Tibial artery (tissue), 4 donors: ENCODE measurements around the gene PRSS56.

Source experiments
- DNase-seq, 2 donors: peaks; one replicate each; pipeline ENCODE4 v3.0.0-alpha.2; 2019
- H3K27ac ChIP-seq, 2 donors: fragments of 200-600 bp; sonication (generic) in 1 of 2; 1 replicate in 1 of 2; 2 replicates in 1 of 2; pipeline ENCODE4 v1.5.1; 2018 to 2019; ENCODE audit warnings: mild to moderate bottlenecking in 1 of 2
- H3K27me3 ChIP-seq, 2 donors: fragments of 200-600 bp; sonication (generic) in 1 of 2; one replicate each; pipeline versions ENCODE4 v1.5.1 to v1.6.0; 2016 to 2019
- H3K36me3 ChIP-seq, 3 donors: fragments of 200-600 bp; sonication (generic) in 2 of 3; one replicate each; pipeline ENCODE4 v1.5.1; 2016 to 2019; ENCODE audit warnings: mild to moderate bottlenecking in 2 of 3
- H3K4me1 ChIP-seq, 4 donors: fragments of 200-600 bp; sonication (generic) in 2 of 4; 1 replicate in 3 of 4; 2 replicates in 1 of 4; pipeline ENCODE4 v1.5.1; 2016 to 2019
- H3K4me3 ChIP-seq, 2 donors: fragments of 200-600 bp; sonication (generic) in 1 of 2; 1 replicate in 1 of 2; 2 replicates in 1 of 2; pipeline ENCODE4 v1.5.1; 2018 to 2019; ENCODE audit warnings: mild to moderate bottlenecking in 2 of 2
- H3K9me3 ChIP-seq, 3 donors: fragments of 200-600 bp; sonication (generic) in 1 of 3; one replicate each; pipeline ENCODE4 v1.5.1; 2016 to 2019
- intact Hi-C: fragments of 100-400 bp; cut with DNase I; formaldehyde crosslinking; loops from one replicate; pipeline ENCODE4 v1.15.0; 2023; ENCODE audit warnings: low total_unique reads
- TF ChIP-seq, protein P1 (sequence below), 2 experiments: fragments of 200-600 bp in 1 of 2; fragments of 450-650 bp in 1 of 2; IDR thresholded peaks; one replicate each; pipeline ENCODE4 v1.5.1; 2017 to 2019; ENCODE audit warnings: antibody characterized with exemption in 2 of 2, mild to moderate bottlenecking in 1 of 2, moderate library complexity in 1 of 2

The PRSS56 gene

DNA sequence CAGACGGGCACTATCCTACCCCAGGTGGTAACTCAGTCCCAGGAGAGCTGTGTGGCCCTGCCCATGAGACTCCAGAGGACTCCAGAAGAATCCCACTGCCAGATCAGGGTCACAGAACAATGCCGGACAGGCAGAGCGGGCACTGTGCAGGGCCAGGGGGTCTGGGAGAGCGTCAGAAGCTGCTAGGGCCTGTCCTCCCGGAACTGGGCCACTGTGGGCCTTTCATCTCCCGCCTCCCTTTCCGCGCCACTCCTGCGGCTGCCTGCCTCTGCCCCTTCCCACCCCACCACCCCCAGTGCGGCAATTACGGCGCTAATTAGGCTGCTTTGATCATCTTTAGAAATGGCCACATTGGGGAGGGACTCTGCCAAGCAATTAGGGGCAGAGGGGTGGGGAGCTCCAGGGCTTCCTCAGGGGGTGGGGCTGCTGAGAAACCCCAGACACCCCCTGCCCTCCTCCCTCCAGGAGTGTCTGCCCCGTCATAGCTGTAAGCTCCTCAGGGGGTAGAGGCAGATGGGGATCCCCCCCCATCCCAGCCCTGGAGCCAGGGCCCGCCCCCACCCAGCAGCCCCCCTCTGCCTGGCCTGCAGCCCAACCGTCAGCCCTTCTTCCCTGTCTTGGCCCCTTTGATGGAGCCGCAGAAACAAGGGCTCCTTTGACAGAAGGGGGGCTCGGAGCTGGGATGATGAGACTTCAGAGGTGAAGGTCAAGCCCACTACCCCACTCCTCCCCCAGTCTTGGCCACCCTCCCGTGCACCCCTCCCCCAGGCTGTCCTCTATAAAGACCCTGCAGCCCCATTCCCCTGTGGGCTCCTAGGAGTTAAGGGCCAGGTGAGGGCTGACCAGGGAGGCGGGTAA lies at the start of gene PRSS56:
PRSS56 (plus strand) TSS at position 808 of the 858 bp plus-strand sequence. CDS start 211 bp downstream, outside the sequence.
- Histone ChIP-seq H3K27ac (no peak within 1 kb of the TSS), H3K4me3 (no peak within 1 kb of the TSS), H3K27me3 (peaks cover 4 to 73% of the 10 kb centered on the region in 2 donors), H3K4me1 (peaks cover 0 to 29% (median 24%) of the 10 kb centered on the region in 4 donors), H3K9me3 (no peaks in the 10 kb centered on the region), H3K36me3 (no peaks in the 10 kb centered on the region)
- intact Hi-C loops = no loop called here
- DNase-seq = no peak
- TF ChIP-seq, protein P1, sequence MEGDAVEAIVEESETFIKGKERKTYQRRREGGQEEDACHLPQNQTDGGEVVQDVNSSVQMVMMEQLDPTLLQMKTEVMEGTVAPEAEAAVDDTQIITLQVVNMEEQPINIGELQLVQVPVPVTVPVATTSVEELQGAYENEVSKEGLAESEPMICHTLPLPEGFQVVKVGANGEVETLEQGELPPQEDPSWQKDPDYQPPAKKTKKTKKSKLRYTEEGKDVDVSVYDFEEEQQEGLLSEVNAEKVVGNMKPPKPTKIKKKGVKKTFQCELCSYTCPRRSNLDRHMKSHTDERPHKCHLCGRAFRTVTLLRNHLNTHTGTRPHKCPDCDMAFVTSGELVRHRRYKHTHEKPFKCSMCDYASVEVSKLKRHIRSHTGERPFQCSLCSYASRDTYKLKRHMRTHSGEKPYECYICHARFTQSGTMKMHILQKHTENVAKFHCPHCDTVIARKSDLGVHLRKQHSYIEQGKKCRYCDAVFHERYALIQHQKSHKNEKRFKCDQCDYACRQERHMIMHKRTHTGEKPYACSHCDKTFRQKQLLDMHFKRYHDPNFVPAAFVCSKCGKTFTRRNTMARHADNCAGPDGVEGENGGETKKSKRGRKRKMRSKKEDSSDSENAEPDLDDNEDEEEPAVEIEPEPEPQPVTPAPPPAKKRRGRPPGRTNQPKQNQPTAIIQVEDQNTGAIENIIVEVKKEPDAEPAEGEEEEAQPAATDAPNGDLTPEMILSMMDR (IDR thresholded peaks at IDR 0.05) = no peak

- peaks cover 0 to 42% of the 10 kb centered on the region in 2 donors for H3K27me3 ChIP-seq
- no peaks in the 10 kb centered on the region for H3K4me1 ChIP-seq
- DNase-seq = no peak
- H3K9me3 ChIP-seq = peaks cover 0 to 7% (median 5%) of the 10 kb centered on the region in 3 donors
- TF ChIP-seq, protein P1 (IDR thresholded peaks at IDR 0.05) = no peak
- intact Hi-C loops = no loop called here
- H3K4me3 ChIP-seq = no peak overlapping the region
- H3K27ac ChIP-seq = no peak overlapping the region
- no peaks in the 10 kb centered on the region for H3K36me3 ChIP-seq
These were observed 46.7 kb upstream of the PRSS56 start for GRCh38 chr2:232473467-232473890.

DNA sequence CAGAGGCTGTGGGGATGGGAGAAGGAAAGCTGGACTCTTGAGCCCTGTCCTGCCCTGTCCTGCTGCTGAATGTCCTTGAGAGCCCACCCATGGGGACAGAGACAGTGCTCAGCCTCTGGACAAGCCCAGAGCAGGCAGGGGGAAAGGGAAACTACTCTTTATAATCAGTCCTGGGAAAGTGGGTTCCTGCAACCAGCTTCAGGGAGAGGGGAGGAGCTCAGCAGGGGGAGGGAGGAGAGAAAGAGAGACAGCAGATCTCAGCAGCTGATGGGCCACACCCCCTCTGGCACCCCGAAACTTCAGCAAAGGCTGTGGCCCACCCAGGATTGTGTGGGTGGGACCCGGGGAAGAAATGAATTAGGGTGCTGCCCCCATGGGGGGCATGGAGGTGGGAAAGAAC lies 44.1 kb upstream of the PRSS56 start:
- H3K4me3 ChIP-seq = no peak overlapping the region
- TF ChIP-seq, protein P1 (IDR thresholded peaks at IDR 0.05) = no peak
- peaks cover 0 to 7% (median 5%) of the 10 kb centered on the region in 3 donors for H3K9me3 ChIP-seq
- no peaks in the 10 kb centered on the region for H3K4me1 ChIP-seq
- DNase-seq = peak in 1 of 2 donors; percentile 28
- intact Hi-C loops = no loop called here
- H3K27me3 ChIP-seq = peaks cover 0 to 54% of the 10 kb centered on the region in 2 donors
- H3K36me3 ChIP-seq = no peaks in the 10 kb centered on the region
- H3K27ac ChIP-seq = no peak overlapping the region

GRCh38 chr2:232476791-232477190 lies 43.4 kb upstream of the PRSS56 start:
- no peaks in the 10 kb centered on the region for H3K36me3 ChIP-seq
- H3K4me1 ChIP-seq = no peaks in the 10 kb centered on the region
- DNase-seq = peak in 1 of 2 donors; percentile 38
- no peak overlapping the region for H3K27ac ChIP-seq
- TF ChIP-seq, protein P1 (IDR thresholded peaks at IDR 0.05) = no peak
- intact Hi-C loops = no loop called here
- peaks cover 0 to 7% (median 5%) of the 10 kb centered on the region in 3 donors for H3K9me3 ChIP-seq
- H3K4me3 ChIP-seq = no peak overlapping the region
- H3K27me3 ChIP-seq = peaks cover 0 to 62% of the 10 kb centered on the region in 2 donors

DNA sequence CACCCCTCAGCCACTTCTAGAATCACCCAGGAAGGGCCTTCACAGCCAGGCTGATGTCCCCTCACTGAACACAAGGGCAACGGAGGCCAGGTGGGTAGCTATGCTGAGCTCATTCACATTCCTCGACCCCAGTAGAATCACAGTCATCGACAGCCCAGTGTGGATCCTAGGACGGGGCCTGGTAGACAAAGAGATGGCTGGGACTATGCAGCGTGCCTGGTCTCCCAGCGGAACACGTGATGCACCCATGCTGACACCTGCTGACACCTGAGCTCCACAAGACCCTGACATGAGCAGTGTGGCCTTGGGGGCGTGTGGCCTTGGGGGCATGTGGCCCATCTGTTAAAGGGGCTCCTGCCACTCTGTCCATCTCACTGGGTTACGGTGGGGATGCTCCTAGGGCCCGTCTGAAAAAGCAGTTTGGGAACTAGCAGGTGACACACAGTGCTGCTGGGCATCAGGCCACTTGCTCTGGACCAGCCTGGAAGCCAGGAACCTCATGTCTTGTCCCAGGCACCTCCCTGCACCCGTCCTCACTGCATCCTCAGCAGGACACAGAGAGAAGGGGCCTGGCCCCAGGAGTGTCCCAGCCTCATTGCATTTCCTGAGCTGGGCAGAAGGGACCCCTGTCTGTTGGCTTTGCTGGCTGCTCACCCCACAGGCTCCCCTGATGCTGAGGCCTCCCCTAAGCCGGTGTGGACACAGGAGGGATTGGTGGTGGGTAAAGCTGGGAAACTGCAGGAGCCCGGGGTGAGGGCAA lies 42.3 kb upstream of the PRSS56 start:
- peaks cover 0 to 1% (median 0%) of the 10 kb centered on the region in 3 donors for H3K9me3 ChIP-seq
- no peaks in the 10 kb centered on the region for H3K36me3 ChIP-seq
- TF ChIP-seq, protein P1 (IDR thresholded peaks at IDR 0.05) = no peak
- H3K27me3 ChIP-seq = peaks cover 0 to 70% of the 10 kb centered on the region in 2 donors
- intact Hi-C loops = no loop called here
- no peak overlapping the region for H3K27ac ChIP-seq
- DNase-seq = peak in 1 of 2 donors; percentile 49
- no peak overlapping the region for H3K4me3 ChIP-seq
- H3K4me1 ChIP-seq = no peaks in the 10 kb centered on the region
